SK-N-SH (cell line): ENCODE results near the gene SEPTIN11. TPM values are rescaled to one million over a fixed set of nuclear protein-coding genes. Genes with fewer than 3 reads are reported as not detected.
A peak's percentile ranks its signal among the peaks of the same experiment; 100 is the strongest.

Source experiments
- CTCF ChIA-PET: fragments of 300-600, 350-600 bp; formaldehyde crosslinking; extraction: SDS; loops from one replicate; lab custom pipeline; 2021; lab: Yijun Ruan, JAX
- POLR2A ChIA-PET: fragments of 350-600 bp; sonication (Branson Sonifier 250); formaldehyde crosslinking; extraction: SDS; loops from one replicate; lab custom pipeline; 2020; ENCODE audit warnings: antibody characterized with exemption, inconsistent platforms; lab: Yijun Ruan, JAX
- DNase-seq: peaks from one replicate; pipeline ENCODE4 v3.0.0; 2012
- H2AFZ ChIP-seq: fragments of 200-600 bp; sonication (generic); 2 replicates; pipeline ENCODE4 v1.8.1; 2016; ENCODE audit warnings: antibody characterized with exemption, mild to moderate bottlenecking, low read depth
- H3F3A ChIP-seq: fragments of 200-600 bp; sonication (generic); replicated peaks from 2 replicates; pipeline ENCODE3; 2016; ENCODE audit warnings: antibody characterized with exemption, mild to moderate bottlenecking; ENCODE audit not compliant: insufficient read depth
- H3K27ac ChIP-seq, 2 experiments: fragments of 200-500 bp in 1 of 2; fragments of 200-600 bp in 1 of 2; sonication (Bioruptor generic) in 1 of 2; sonication (generic), shearing (Covaris generic) in 1 of 2; 2 replicates each; pipeline versions ENCODE4 v1.5.1 to v1.6.1; 2014 to 2016; ENCODE audit warnings: low read depth in 2 of 2, inconsistent platforms in 1 of 2, low read length in 1 of 2, mild to moderate bottlenecking in 1 of 2, mixed read lengths in 1 of 2
- H3K27me3 ChIP-seq: fragments of 200-600 bp; sonication (generic), shearing (Covaris generic); 2 replicates; pipeline ENCODE4 v1.6.1; 2016; ENCODE audit warnings: mixed run types; ENCODE audit not compliant: insufficient read depth
- H3K36me3 ChIP-seq, 2 experiments: fragments of 200-500 bp in 1 of 2; fragments of 200-600 bp in 1 of 2; sonication (Bioruptor generic) in 1 of 2; sonication (generic) in 1 of 2; replicated peaks in 1 of 2; 2 replicates each; pipeline versions ENCODE3 to v1.5.1; 2014 to 2016; ENCODE audit warnings: low read length in 1 of 2, mild to moderate bottlenecking in 1 of 2; ENCODE audit not compliant: insufficient read depth in 2 of 2, control insufficient read depth in 1 of 2
- H3K4me1 ChIP-seq, 2 experiments: fragments of 200-500 bp in 1 of 2; fragments of 200-600 bp in 1 of 2; sonication (Bioruptor generic) in 1 of 2; sonication (generic), shearing (Covaris generic) in 1 of 2; 2 replicates each; pipeline versions ENCODE4 v1.5.1 to v1.6.1; 2014 to 2016; ENCODE audit warnings: low read depth in 1 of 2, low read length in 1 of 2, mixed run types in 1 of 2; ENCODE audit not compliant: insufficient read depth in 2 of 2, control insufficient read depth in 1 of 2
- H3K4me2 ChIP-seq: fragments of 200-600 bp; sonication (generic), shearing (Covaris generic); 2 replicates; pipeline ENCODE4 v1.6.1; 2017; ENCODE audit warnings: mixed run types
- H3K4me3 ChIP-seq, 2 experiments: fragments of 200-500 bp in 1 of 2; fragments of 200-600 bp in 1 of 2; sonication (Bioruptor generic) in 1 of 2; sonication (generic), shearing (Covaris generic) in 1 of 2; 2 replicates each; pipeline versions ENCODE4 v1.5.1 to v1.8.1; 2014 to 2016; ENCODE audit warnings: low read depth in 2 of 2, inconsistent platforms in 1 of 2, low read length in 1 of 2, mild to moderate bottlenecking in 1 of 2, mixed read lengths in 1 of 2, moderate library complexity in 1 of 2
- H3K79me2 ChIP-seq: fragments of 200-600 bp; sonication (generic); 2 replicates; pipeline ENCODE4 v1.8.1; 2017; ENCODE audit warnings: mild to moderate bottlenecking; ENCODE audit not compliant: insufficient read depth
- H3K9ac ChIP-seq: fragments of 200-600 bp; sonication (generic); 2 replicates; pipeline ENCODE4 v1.6.1; 2017; ENCODE audit warnings: mixed run types
- H3K9me2 ChIP-seq: fragments of 200-600 bp; sonication (generic); 2 replicates; pipeline ENCODE4 v1.6.1; 2017; ENCODE audit warnings: mixed run types
- H3K9me3 ChIP-seq: fragments of 200-600 bp; sonication (generic); 2 replicates; pipeline ENCODE4 v1.6.1; 2017; ENCODE audit warnings: mixed run types, mild to moderate bottlenecking, moderate library complexity
- H4K20me1 ChIP-seq: fragments of 200-600 bp; sonication (generic); 2 replicates; pipeline ENCODE4 v1.6.1; 2017; ENCODE audit warnings: mild to moderate bottlenecking, mixed run types; ENCODE audit not compliant: insufficient read depth
- CTCF ChIP-seq: fragments of 200-600 bp; sonication (generic); IDR thresholded peaks from 2 replicates; pipeline ENCODE4 v1.6.1; 2017; ENCODE audit warnings: antibody characterized with exemption, mild to moderate bottlenecking, moderate library complexity
- ELF1 ChIP-seq: IDR thresholded peaks from 2 replicates; pipeline ENCODE4 v1.4.0; 2012
- GABPA ChIP-seq: IDR thresholded peaks from 2 replicates; pipeline ENCODE4 v1.4.0; 2012; ENCODE audit warnings: low read depth, mild to moderate bottlenecking
- JUND ChIP-seq: IDR thresholded peaks from 2 replicates; pipeline ENCODE4 v1.4.0; 2012
- RAD21 ChIP-seq: IDR thresholded peaks from 2 replicates; pipeline ENCODE4 v1.6.1; 2012; ENCODE audit warnings: mild to moderate bottlenecking, low read length
- SMC3 ChIP-seq: IDR thresholded peaks from 2 replicates; pipeline ENCODE4 v1.6.1; 2012; ENCODE audit warnings: low read depth, low read length, improper control_type of control experiment
- USF2 ChIP-seq: fragments of 150-350 bp; IDR thresholded peaks from 2 replicates; pipeline ENCODE4 v1.6.1; 2017; ENCODE audit warnings: antibody characterized with exemption, low read length, low read depth, borderline replicate concordance
- WGBS: methylation state at CpG from one replicate; pipeline ENCODE4 v1.1.6; 2017; ENCODE audit warnings: low lambda C conversion rate; 5-methylcytosine and 5-hydroxymethylcytosine counted together
- polyA plus RNA-seq, 3 experiments: library from polyadenylated mRNA; depleted of rRNA; stranded (reverse); fragments of >200 nt; gene quantifications; 2 replicates each; pipeline ENCODE4 v1.2.3, GENCODE V29; 2012

The SEPTIN11 gene
- polyA plus RNA-seq, 1 of the 3 experiments (the other 2 are of a cell fraction): 47.4 TPM

GRCh38 chr4:76982638-76983584 is 33.4 kb downstream of the SEPTIN11 start:
- Histone ChIP-seq H3K4me1 (peaks cover 21 to 59% of the 10 kb centered on the region in 2 experiments), H3K79me2 (peaks cover 94% of the 10 kb centered on the region), H3K9me3 (no peaks in the 10 kb centered on the region), H3K27me3 (no peaks in the 10 kb centered on the region), H4K20me1 (peaks cover 17% of the 10 kb centered on the region), H3K4me2 (peak overlapping the region; percentile 35), H3K36me3 (peaks cover 0 to 3% of the 10 kb centered on the region in 2 experiments), H3K4me3 (no peak overlapping the region), H3K9ac (no peak overlapping the region; the same call in 1 of the 2 replicates), H3K27ac (peak overlapping the region in 1 of 2 experiments; percentile 99; a peak in 3 of 4 replicates), H3F3A (peaks cover 42% of the 10 kb centered on the region), H3K9me2 (no peaks in the 10 kb centered on the region), H2AFZ (no peak overlapping the region)
- TF ChIP-seq ELF1 (no peak), CTCF (peak; percentile 36), JUND (no peak)
- DNase-seq: no peak
- ChIA-PET CTCF (interaction anchor here (1.0 kb wide), 1 partner anchor 9 kb away, joined by 5 read pairs; no protein-coding TSS in a partner anchor), POLR2A (no interaction called here)
- 86% methylated on average over 7 of the region's 7 CpGs for WGBS

GRCh38 chr4:76984127-76984526 is 34.6 kb downstream of the SEPTIN11 start:
- H3K9me2 ChIP-seq: no peaks in the 10 kb centered on the region
- H3F3A ChIP-seq: peaks cover 47% of the 10 kb centered on the region
- DNase-seq: peak; percentile 39
- no peak overlapping the region for H2AFZ ChIP-seq
- no peaks in the 10 kb centered on the region for H3K9me3 ChIP-seq
- H3K9ac ChIP-seq: peak overlapping the region; percentile 59; the same call in 1 of the 2 replicates
- H3K4me3 ChIP-seq: no peak overlapping the region
- peaks cover 17 to 54% of the 10 kb centered on the region in 2 experiments for H3K4me1 ChIP-seq
- peaks cover 0 to 9% of the 10 kb centered on the region in 2 experiments for H3K36me3 ChIP-seq
- H4K20me1 ChIP-seq: peaks cover 5% of the 10 kb centered on the region; the same call in 1 of the 2 replicates
- ChIA-PET POLR2A (no interaction called here), CTCF (no interaction called here)
- no peaks in the 10 kb centered on the region for H3K27me3 ChIP-seq
- 74% methylated on average over 3 of the region's 3 CpGs for WGBS
- peaks cover 94% of the 10 kb centered on the region for H3K79me2 ChIP-seq
- TF ChIP-seq CTCF (peak; percentile 60), RAD21 (peak; percentile 52), SMC3 (peak; percentile 16; the same call in 1 of the 2 replicates), USF2 (no peak), GABPA (peak; percentile 27; the same call in 1 of the 2 replicates)
- H3K4me2 ChIP-seq: peak overlapping the region; percentile 76
- H3K27ac ChIP-seq: peak overlapping the region; percentile 85 to 99
